ENCODE results near the gene LSG1. TPM values are rescaled to one million over a fixed set of nuclear protein-coding genes. Genes with fewer than 3 reads are reported as not detected.

Gene LSG1
- total RNA-seq, 4 donors from 2014 or later, result 7.9 to 58.1 (median 45.0) TPM

GRCh38 chr3:194622621-194623340, 49.2 kb downstream of the LSG1 start:
- no peak for DNase-seq
- no peaks in the 10 kb centered on the region for H3K36me3 ChIP-seq
- TF ChIP-seq CTCF (IDR thresholded peaks at IDR 0.05) (no peak), POLR2A (IDR thresholded peaks at IDR 0.05) (no peak)

GRCh38 chr3:194621947-194622346, 50.0 kb downstream of the LSG1 start:
- H3K36me3 ChIP-seq, result no peaks in the 10 kb centered on the region
- H3K27ac ChIP-seq, result no peak overlapping the region
- H3K27me3 ChIP-seq, result no peaks in the 10 kb centered on the region
- H3K4me1 ChIP-seq, result no peaks in the 10 kb centered on the region
- no peaks in the 10 kb centered on the region for H3K9me3 ChIP-seq
- no peak for DNase-seq
- TF ChIP-seq POLR2A (IDR thresholded peaks at IDR 0.05) (no peak), CTCF (IDR thresholded peaks at IDR 0.05) (no peak)
- intact Hi-C loops (cut with DNase I; ENCODE audit: low total_unique reads), result no loop called here
- H3K4me3 ChIP-seq, result no peak overlapping the region

More at GRCh38 chr3:194622621-194623340, 49.2 kb downstream of the LSG1 start:
- no peaks in the 10 kb centered on the region for H3K27me3 ChIP-seq
- H3K4me3 ChIP-seq, result no peak overlapping the region
- no peak overlapping the region for H3K27ac ChIP-seq
- intact Hi-C loops (cut with DNase I; ENCODE audit: low total_unique reads), result no loop called here
- H3K4me1 ChIP-seq, result no peaks in the 10 kb centered on the region
- H3K9me3 ChIP-seq, result no peaks in the 10 kb centered on the region

GRCh38 chr3:194620196-194620595, 51.8 kb downstream of the LSG1 start:
- Histone ChIP-seq H3K4me1 (no peaks in the 10 kb centered on the region), H3K27ac (no peak overlapping the region), H3K36me3 (no peaks in the 10 kb centered on the region), H3K27me3 (no peaks in the 10 kb centered on the region), H3K4me3 (no peak overlapping the region), H3K9me3 (no peaks in the 10 kb centered on the region)
- intact Hi-C loops (cut with DNase I; ENCODE audit: low total_unique reads), result no loop called here
- DNase-seq, result no peak
- TF ChIP-seq POLR2A (IDR thresholded peaks at IDR 0.05), result no peak
- TF ChIP-seq CTCF (IDR thresholded peaks at IDR 0.05), result no peak

- Histone ChIP-seq H3K4me1 (no peaks in the 10 kb centered on the region), H3K4me3 (no peak overlapping the region), H3K27ac (no peak overlapping the region), H3K27me3 (no peaks in the 10 kb centered on the region), H3K36me3 (no peaks in the 10 kb centered on the region), H3K9me3 (no peaks in the 10 kb centered on the region)
- TF ChIP-seq POLR2A (IDR thresholded peaks at IDR 0.05), result no peak
- TF ChIP-seq CTCF (IDR thresholded peaks at IDR 0.05), result no peak
- no peak for DNase-seq
- intact Hi-C loops (cut with DNase I; ENCODE audit: low total_unique reads), result no loop called here
Measured at GRCh38 chr3:194619741-194620140, 52.2 kb downstream of the LSG1 start.

- no peaks in the 10 kb centered on the region for H3K9me3 ChIP-seq
- H3K4me1 ChIP-seq, result no peaks in the 10 kb centered on the region
- no peak overlapping the region for H3K27ac ChIP-seq
- DNase-seq, result no peak
- TF ChIP-seq POLR2A (IDR thresholded peaks at IDR 0.05) (no peak), CTCF (IDR thresholded peaks at IDR 0.05) (no peak)
- no peaks in the 10 kb centered on the region for H3K36me3 ChIP-seq
- no peak overlapping the region for H3K4me3 ChIP-seq
- intact Hi-C loops (cut with DNase I; ENCODE audit: low total_unique reads), result no loop called here
- H3K27me3 ChIP-seq, result no peaks in the 10 kb centered on the region
Measured at GRCh38 chr3:194618858-194619608, 53.0 kb downstream of the LSG1 start.
